GM19467 (cell line): ENCODE data around the gene GMIP.

Source experiments
- ATAC-seq: cut with Tn5 transposase; IDR thresholded peaks from one replicate; pipeline ENCODE4 v1.9.1; 2021; ENCODE audit warnings: mild to moderate bottlenecking, moderate library complexity; ENCODE audit not compliant: unreplicated experiment

Gene GMIP

GRCh38 chr19:19636573-19637185 is 6.8 kb downstream of the GMIP start:
- no peak for ATAC-seq

GRCh38 chr19:19635313-19635702 is 8.1 kb downstream of the GMIP start:
- ATAC-seq, result no peak

GRCh38 chr19:19634516-19635312 is 8.7 kb downstream of the GMIP start:
- no peak for ATAC-seq

DNA sequence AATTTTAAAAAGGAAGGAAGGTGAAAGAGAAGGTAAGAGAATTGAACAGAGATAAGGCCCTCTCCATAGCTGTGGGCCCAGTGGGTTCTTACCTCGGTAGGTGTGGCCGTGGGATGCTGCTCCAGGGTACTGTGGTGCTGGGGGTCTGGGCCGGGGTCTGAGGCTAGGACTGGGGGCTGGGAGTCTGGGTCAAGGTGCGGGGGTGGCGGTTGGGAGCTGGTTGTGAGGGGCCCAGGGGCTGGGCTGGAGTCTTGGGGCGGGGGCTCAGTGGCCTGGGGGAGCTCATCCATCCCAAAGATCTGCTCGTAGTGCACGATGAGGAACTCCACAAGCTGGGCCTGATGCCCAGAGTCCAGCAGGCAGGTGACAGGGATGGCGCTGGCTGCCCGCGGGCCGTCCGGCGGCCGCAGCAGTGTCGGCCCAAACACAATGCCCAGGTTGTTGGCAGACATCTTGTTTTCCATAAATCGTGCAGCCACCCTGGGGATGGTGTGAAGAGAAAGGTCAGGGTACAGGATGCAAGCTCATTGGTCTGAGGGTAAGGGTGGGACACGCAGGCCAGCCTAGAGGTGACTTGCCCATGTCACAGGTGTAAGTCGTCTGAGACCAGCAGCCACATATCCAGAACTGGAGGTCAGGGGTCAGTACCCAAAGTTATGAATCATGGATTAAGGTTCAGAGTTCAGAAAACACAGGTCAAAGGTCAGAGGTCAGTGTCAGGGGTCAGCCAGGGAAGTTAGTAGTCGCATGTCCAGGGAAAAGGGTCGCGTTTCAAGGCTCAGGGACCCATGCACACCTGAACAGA is 9.5 kb downstream of the GMIP start:
- no peak for ATAC-seq

GRCh38 chr19:19632661-19633060 is 10.8 kb downstream of the GMIP start:
- ATAC-seq, result no peak

DNA sequence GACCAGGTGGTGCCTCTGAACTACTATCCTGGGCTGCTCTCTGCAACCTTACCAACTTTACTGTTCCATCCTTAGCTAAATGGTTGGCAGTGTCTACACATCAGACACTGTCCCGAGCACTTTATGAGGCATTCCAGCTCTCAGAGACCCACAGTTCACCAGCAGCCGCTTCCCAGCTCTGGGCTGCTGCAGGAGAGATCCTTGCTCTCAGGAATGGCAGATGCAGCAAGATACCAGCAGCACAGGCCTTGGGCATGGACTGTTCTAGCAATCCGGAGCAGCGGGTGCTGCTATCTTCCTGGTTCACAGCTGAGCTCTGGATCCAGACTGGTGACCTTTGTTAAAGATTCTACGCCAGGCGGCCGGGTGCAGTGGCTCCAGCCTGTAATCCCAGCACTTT is 12.1 kb downstream of the GMIP start:
- no peak for ATAC-seq

- ATAC-seq, result no peak
Observed at GRCh38 chr19:19630426-19630825, 13.0 kb downstream of the GMIP start.

- ATAC-seq, result no peak
Observed at GRCh38 chr19:19630062-19630414, 13.4 kb downstream of the GMIP start.

- ATAC-seq, result no peak
Observed at GRCh38 chr19:19628501-19629134, 14.8 kb downstream of the GMIP start.

- no peak for ATAC-seq
Observed at GRCh38 chr19:19627621-19628500, 15.6 kb downstream of the GMIP start, which contains the start of gene LPAR2. LPAR2 (minus strand) TSS chr19:19628220; CDS start chr19:19627275, 945 bp downstream.

DNA sequence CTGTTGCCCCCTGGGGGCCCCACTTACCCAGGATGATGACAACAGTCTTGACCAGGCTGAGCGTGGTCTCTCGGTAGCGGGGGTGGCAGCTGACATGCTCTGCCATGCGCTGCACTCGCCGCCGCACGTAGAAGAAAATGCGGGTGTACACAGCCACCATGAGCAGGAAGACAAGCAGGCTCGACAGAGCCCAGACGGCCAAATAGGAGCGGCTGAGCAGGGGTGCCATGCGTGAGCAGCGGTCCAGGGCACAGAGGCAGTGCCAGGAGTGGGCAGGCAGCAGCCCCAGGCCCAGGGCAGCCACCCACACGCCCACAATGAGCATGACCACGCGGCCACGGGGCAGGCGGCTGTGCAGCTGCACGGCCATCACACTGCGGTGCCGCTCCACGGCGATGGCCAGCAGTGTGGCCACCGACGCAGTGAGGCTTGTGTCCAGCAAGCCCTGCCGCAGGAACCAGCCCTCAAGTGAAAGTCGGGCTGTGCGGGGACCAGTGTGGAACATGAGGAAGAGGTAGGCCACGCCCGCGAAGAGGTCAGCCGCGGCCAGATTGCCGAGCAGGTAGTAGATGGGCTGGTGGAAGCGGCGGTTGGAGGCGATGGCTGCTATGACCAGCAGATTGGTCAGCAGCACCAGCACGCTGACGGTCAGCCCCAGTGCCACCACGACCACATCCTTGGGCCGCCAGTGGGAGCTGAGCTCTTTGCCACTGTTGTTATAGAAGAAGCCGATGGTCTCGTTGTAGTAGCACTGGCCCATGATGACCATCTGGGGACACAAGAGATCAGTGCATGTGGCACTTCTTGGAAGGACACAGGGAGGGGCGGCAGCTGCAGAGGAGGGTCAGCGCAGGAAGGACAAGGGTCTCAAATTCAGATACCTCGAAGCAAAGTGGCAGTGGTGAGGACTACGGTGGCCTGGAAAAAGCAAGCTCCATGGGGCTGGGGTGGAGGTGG is 16.7 kb downstream of the GMIP start:
- no peak for ATAC-seq

GRCh38 chr19:19624032-19624570 is 19.4 kb downstream of the GMIP start:
- no peak for ATAC-seq

GRCh38 chr19:19623383-19623782 is 20.1 kb downstream of the GMIP start:
- no peak for ATAC-seq

GRCh38 chr19:19619849-19620210 is 23.6 kb downstream of the GMIP start:
- no peak for ATAC-seq

DNA sequence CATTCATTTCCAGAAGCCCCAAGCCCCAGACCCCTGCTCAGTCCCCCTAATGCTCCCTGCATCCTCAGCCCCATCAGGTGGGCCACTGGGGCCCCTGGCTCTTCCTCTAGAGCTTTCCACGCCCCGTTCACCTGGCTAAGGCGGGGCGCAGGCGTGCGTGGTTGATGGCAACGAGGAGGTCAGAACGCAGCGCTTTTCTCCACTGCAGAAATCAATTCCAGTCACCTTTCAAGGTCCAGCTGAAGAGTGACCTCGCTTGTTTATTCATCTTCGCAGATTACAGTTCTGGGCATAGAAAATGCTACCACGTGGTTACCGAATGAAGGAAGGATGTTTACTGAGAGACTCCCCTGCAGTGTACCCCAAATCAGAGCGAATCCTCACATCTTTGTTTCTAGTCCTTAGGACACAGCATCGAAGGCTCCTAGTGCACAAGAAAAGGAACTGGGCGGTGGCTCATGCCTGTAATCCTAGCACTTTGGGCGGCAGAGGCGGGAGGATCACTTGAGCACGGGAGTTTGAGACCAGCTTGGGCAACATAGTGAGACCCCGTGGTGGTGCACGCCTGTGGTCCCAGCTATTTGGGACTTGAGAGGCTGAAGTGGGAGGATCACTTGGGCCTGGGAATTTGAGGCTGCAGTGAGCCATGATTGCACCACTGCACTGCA is 24.1 kb downstream of the GMIP start:
- no peak for ATAC-seq

- ATAC-seq, result peak; percentile 95
Observed at GRCh38 chr19:19618219-19619051, 25.0 kb downstream of the GMIP start, which contains the start of gene PBX4. PBX4 (minus strand) TSS chr19:19618687; CDS start chr19:19618629, 58 bp downstream.

DNA sequence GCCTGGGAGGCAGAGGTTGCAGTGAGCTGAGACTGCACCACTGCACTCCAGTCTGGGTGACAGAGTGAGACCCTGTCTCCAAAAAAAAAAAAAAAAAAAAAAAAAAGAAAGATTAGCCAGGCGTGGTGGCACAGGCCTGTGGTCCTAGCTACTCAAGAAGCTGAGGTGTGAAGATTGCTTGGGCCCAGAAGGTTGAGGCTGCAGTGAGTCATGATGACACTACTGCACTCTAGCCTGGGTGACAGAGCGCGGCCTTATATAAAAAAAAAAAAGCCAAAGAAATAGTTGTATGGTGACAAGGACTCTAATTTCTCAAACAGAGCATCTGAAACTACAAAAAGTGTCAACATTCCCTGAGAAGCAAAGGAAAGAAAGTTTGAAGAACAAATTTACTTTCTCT is 28.4 kb downstream of the GMIP start:
- ATAC-seq, result no peak
